Type B pancreatic cell (in vitro differentiated cells): ENCODE measurements around the gene FAM120A. TPM values are rescaled to one million over a fixed set of nuclear protein-coding genes. Genes with fewer than 3 reads are reported as not detected.

Source experiments
- DNase-seq: peaks from one replicate; pipeline ENCODE4 v3.0.0; 2021; ENCODE audit warnings: mixed read lengths; ENCODE audit not compliant: unreplicated experiment; ENCODE audit errors: extremely low spot score
- H3K27ac Mint-ChIP-seq: 2 replicates; pipeline ENCODE4 v1.8.0; 2021; ENCODE audit warnings: mild to moderate bottlenecking, mixed read lengths
- H3K27me3 Mint-ChIP-seq: 2 replicates; pipeline ENCODE4 v1.8.0; 2021; ENCODE audit warnings: mixed read lengths
- H3K36me3 Mint-ChIP-seq: 2 replicates; pipeline ENCODE4 v1.8.0; 2021; ENCODE audit warnings: mixed read lengths
- H3K4me1 Mint-ChIP-seq: one replicate; pipeline ENCODE4 v1.8.0; 2021; ENCODE audit warnings: mixed read lengths; ENCODE audit not compliant: unreplicated experiment
- H3K4me3 Mint-ChIP-seq: 2 replicates; pipeline ENCODE4 v1.8.0; 2021; ENCODE audit warnings: mild to moderate bottlenecking, mixed read lengths
- H3K9me3 Mint-ChIP-seq: 2 replicates; pipeline ENCODE4 v1.8.0; 2021; ENCODE audit warnings: mixed read lengths
- CTCF ChIP-seq: fragments of 200-600 bp; sonication (generic); conservative IDR thresholded peaks from 2 replicates; pipeline ENCODE4 v1.5.0; 2021; ENCODE audit warnings: antibody characterized with exemption, mild to moderate bottlenecking
- total RNA-seq: library from RNA; stranded (reverse); gene quantifications from 2 replicates; pipeline ENCODE4 v1.2.1, GENCODE V29; 2021; ENCODE audit warnings: low replicate concordance

The FAM120A gene
- total RNA-seq, 1 donor from 2014 or later: 72.5 TPM

GRCh38 chr9:93457006-93457405 is 5.5 kb downstream of the FAM120A start:
- no peak overlapping the region for H3K27ac Mint-ChIP-seq
- peaks cover 41% of the 10 kb centered on the region for H3K4me1 Mint-ChIP-seq
- H3K36me3 Mint-ChIP-seq: peaks cover 11% of the 10 kb centered on the region
- DNase-seq: no peak
- H3K27me3 Mint-ChIP-seq: no peaks in the 10 kb centered on the region
- no peak overlapping the region for H3K4me3 Mint-ChIP-seq
- TF ChIP-seq CTCF: no peak
- no peaks in the 10 kb centered on the region for H3K9me3 Mint-ChIP-seq

DNA sequence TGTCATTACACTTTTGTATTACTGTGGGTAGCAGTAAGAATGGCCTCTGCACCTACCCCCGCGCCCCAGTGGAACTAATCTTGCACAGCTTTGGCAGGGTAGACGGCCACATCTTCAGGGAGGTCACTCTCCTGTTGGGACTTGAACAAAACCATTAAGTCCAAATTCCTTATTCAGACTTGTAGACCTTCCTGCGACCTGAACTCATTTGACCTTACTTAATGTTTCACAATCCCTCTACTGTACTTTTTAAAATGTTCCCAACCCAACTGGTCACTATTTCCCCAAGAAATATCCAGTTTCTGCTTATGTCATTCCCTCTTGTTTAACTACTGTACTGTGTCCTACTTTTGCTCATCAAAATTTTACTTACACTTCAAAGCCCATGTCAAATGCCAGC is 7.2 kb downstream of the FAM120A start:
- Mint-ChIP-seq H3K4me3 (no peak overlapping the region), H3K4me1 (peaks cover 51% of the 10 kb centered on the region), H3K36me3 (peaks cover 16% of the 10 kb centered on the region), H3K27me3 (no peaks in the 10 kb centered on the region), H3K9me3 (no peaks in the 10 kb centered on the region), H3K27ac (peak overlapping the region; percentile 28)
- DNase-seq: no peak
- no peak for TF ChIP-seq CTCF

GRCh38 chr9:93459432-93459847 is 8.0 kb downstream of the FAM120A start:
- Mint-ChIP-seq H3K36me3 (peaks cover 16% of the 10 kb centered on the region), H3K9me3 (no peaks in the 10 kb centered on the region), H3K4me3 (no peak overlapping the region), H3K4me1 (peaks cover 53% of the 10 kb centered on the region), H3K27ac (peak overlapping the region; percentile 28), H3K27me3 (no peaks in the 10 kb centered on the region)
- no peak for TF ChIP-seq CTCF
- no peak for DNase-seq

- Mint-ChIP-seq H3K4me3 (no peak overlapping the region), H3K9me3 (no peaks in the 10 kb centered on the region), H3K27me3 (no peaks in the 10 kb centered on the region), H3K4me1 (peaks cover 61% of the 10 kb centered on the region), H3K27ac (no peak overlapping the region), H3K36me3 (peaks cover 12% of the 10 kb centered on the region)
- TF ChIP-seq CTCF: no peak
- no peak for DNase-seq
Measured at GRCh38 chr9:93460689-93461413, 9.4 kb downstream of the FAM120A start.

- no peak for DNase-seq
- Mint-ChIP-seq H3K27me3 (no peaks in the 10 kb centered on the region), H3K27ac (no peak overlapping the region), H3K9me3 (no peaks in the 10 kb centered on the region), H3K4me1 (peaks cover 62% of the 10 kb centered on the region), H3K36me3 (peaks cover 12% of the 10 kb centered on the region), H3K4me3 (no peak overlapping the region)
- no peak for TF ChIP-seq CTCF
Measured at GRCh38 chr9:93461414-93461743, 9.9 kb downstream of the FAM120A start.
